CD4-positive, CD25-positive, alpha-beta regulatory T cell (primary cell): Measurements from ENCODE around the gene DYSF. TPM values are rescaled to one million over a fixed set of nuclear protein-coding genes. Genes with fewer than 3 reads are reported as not detected.
"Not testable (repeated sequence)": the region's sequence is repeated elsewhere in the genome, so short reads cannot be mapped to it uniquely, and the experiment has no call there.

Source experiments
- ATAC-seq, 2 donors: fragments of 150-1000 bp; cut with Tn5 transposase; one replicate each; pipeline ENCODE4 v1.10.0; 2021; ENCODE audit warnings: low read depth in 2 of 2, moderate number of reproducible peaks in 2 of 2, moderate library complexity in 1 of 2
- DNase-seq, 3 donors: peaks; one replicate each; pipeline versions ENCODE4 v3.0.0 to v3.0.0-alpha.2; 2012 to 2022; ENCODE audit warnings: mixed read lengths in 1 of 3
- H3K27ac ChIP-seq: one replicate; pipeline ENCODE4 v1.7.0; 2013; ENCODE audit warnings: mild to moderate bottlenecking, low read length; ENCODE audit not compliant: insufficient read depth, poor library complexity, severe bottlenecking
- H3K27me3 ChIP-seq: one replicate; pipeline ENCODE4 v1.7.0; 2013; ENCODE audit warnings: low read length; ENCODE audit not compliant: control insufficient read depth, insufficient read depth
- H3K36me3 ChIP-seq: one replicate; pipeline ENCODE4 v1.7.0; 2013; ENCODE audit warnings: mild to moderate bottlenecking, low read length, moderate library complexity; ENCODE audit not compliant: control insufficient read depth, insufficient read depth
- H3K4me1 ChIP-seq: 2 replicates; pipeline ENCODE4 v1.7.0; 2013; ENCODE audit warnings: mild to moderate bottlenecking, low read length; ENCODE audit not compliant: insufficient read depth, control insufficient read depth, poor library complexity, severe bottlenecking
- H3K4me3 ChIP-seq: one replicate; pipeline ENCODE4 v1.7.0; 2013; ENCODE audit warnings: low read depth, mild to moderate bottlenecking, low read length, moderate library complexity
- H3K9me3 ChIP-seq, 2 experiments: 1 replicate in 1 of 2; 2 replicates in 1 of 2; pipeline ENCODE4 v1.7.0; 2013; ENCODE audit warnings: low read length in 2 of 2, mild to moderate bottlenecking in 1 of 2, moderate library complexity in 1 of 2; ENCODE audit not compliant: control insufficient read depth in 2 of 2
- H3K27ac Mint-ChIP-seq, 3 donors: one replicate each; pipeline ENCODE4 v1.8.0; 2020 to 2022; ENCODE audit warnings: mild to moderate bottlenecking in 3 of 3, mixed read lengths in 3 of 3, moderate library complexity in 2 of 3
- H3K27me3 Mint-ChIP-seq: one replicate; pipeline ENCODE4 v1.8.0; 2022; ENCODE audit warnings: mild to moderate bottlenecking, mixed read lengths
- H3K36me3 Mint-ChIP-seq: one replicate; pipeline ENCODE4 v1.8.0; 2020; ENCODE audit warnings: mixed read lengths
- H3K4me1 Mint-ChIP-seq, 4 donors: one replicate each; pipeline ENCODE4 v1.8.0; 2020 to 2022; ENCODE audit warnings: mixed read lengths in 4 of 4, mild to moderate bottlenecking in 1 of 4
- H3K4me3 Mint-ChIP-seq, 4 donors: one replicate each; pipeline ENCODE4 v1.8.0; 2020 to 2022; ENCODE audit warnings: mild to moderate bottlenecking in 4 of 4, mixed read lengths in 4 of 4, moderate library complexity in 3 of 4
- H3K9me3 Mint-ChIP-seq, 7 donors: one replicate each; pipeline ENCODE4 v1.8.0; 2020 to 2022; ENCODE audit warnings: mixed read lengths in 7 of 7, mild to moderate bottlenecking in 3 of 7, moderate library complexity in 2 of 7
- polyA plus RNA-seq, 4 donors: library from polyadenylated mRNA; unstranded; fragments of 300-500 nt; fragmentation: Illumina TruSeq; gene quantifications; one replicate each; pipeline ENCODE4 v1.2.3, GENCODE V29; 2021
- total RNA-seq: library from RNA; stranded (reverse); gene quantifications from one replicate; pipeline ENCODE4 v1.2.3, GENCODE V29; 2022

DYSF gene
- total and polyA plus RNA-seq, 5 donors from 2014 or later = 0.10 to 0.13 TPM; not detected in 3

DNA sequence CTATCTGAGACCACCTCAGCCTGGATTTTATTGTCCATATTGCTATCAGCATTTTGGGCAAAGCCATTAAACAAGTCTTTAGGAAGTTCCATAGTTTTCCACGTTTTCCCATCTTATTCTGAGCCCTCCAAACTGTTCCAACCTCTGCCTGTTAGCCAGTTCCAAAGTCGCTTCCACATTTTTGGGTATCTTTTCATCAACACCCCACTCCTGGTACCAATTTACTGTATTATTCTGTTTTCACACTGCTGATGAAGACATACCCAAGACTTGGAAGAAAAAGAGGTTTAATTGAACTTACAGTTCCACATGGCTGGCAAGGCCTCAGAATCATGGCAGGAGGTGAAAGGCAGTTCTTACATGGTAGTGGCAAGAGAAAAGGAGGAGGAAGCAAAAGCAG, 204.9 kb downstream of the DYSF start:
- H3K9me3 Mint-ChIP-seq = peaks cover 3 to 25% (median 8%) of the 10 kb centered on the region in 7 donors
- not testable (repeated sequence) for H3K27ac ChIP-seq, H3K36me3 ChIP-seq, H3K4me3 ChIP-seq, H3K36me3 Mint-ChIP-seq, H3K4me1 ChIP-seq, H3K27me3 Mint-ChIP-seq, DNase-seq, H3K4me3 Mint-ChIP-seq, H3K4me1 Mint-ChIP-seq, H3K27ac Mint-ChIP-seq, ATAC-seq, H3K27me3 ChIP-seq
- peaks cover 3 to 12% of the 10 kb centered on the region in 2 experiments for H3K9me3 ChIP-seq

DNA sequence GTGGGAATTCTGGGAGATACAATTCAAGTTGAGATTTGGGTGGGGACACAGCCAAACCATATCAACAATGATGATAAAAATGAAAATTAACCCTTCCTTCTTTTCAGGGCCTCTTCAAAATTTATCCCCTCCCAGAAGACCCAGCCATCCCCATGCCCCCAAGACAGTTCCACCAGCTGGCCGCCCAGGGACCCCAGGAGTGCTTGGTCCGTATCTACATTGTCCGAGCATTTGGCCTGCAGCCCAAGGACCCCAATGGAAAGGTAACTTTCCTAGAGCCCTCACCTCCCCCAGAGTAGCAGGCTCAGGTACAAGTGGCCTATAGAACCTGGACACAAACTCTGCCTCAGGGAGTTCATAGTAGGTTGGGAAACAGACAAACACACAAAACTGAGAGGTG, 205.4 kb downstream of the DYSF start:
- no peak overlapping the region for H3K27ac ChIP-seq
- H3K4me1 ChIP-seq = no peaks in the 10 kb centered on the region
- no peak for DNase-seq
- no peaks in the 10 kb centered on the region for H3K36me3 Mint-ChIP-seq
- no peak overlapping the region for H3K4me3 Mint-ChIP-seq
- peaks cover 3 to 25% (median 8%) of the 10 kb centered on the region in 7 donors for H3K9me3 Mint-ChIP-seq
- H3K4me3 ChIP-seq = no peak overlapping the region
- H3K27ac Mint-ChIP-seq = no peak overlapping the region
- no peaks in the 10 kb centered on the region for H3K36me3 ChIP-seq
- ATAC-seq = no peak
- peaks cover 3 to 12% of the 10 kb centered on the region in 2 experiments for H3K9me3 ChIP-seq
- no peaks in the 10 kb centered on the region for H3K4me1 Mint-ChIP-seq
- no peaks in the 10 kb centered on the region for H3K27me3 Mint-ChIP-seq
- H3K27me3 ChIP-seq = no peaks in the 10 kb centered on the region

DNA sequence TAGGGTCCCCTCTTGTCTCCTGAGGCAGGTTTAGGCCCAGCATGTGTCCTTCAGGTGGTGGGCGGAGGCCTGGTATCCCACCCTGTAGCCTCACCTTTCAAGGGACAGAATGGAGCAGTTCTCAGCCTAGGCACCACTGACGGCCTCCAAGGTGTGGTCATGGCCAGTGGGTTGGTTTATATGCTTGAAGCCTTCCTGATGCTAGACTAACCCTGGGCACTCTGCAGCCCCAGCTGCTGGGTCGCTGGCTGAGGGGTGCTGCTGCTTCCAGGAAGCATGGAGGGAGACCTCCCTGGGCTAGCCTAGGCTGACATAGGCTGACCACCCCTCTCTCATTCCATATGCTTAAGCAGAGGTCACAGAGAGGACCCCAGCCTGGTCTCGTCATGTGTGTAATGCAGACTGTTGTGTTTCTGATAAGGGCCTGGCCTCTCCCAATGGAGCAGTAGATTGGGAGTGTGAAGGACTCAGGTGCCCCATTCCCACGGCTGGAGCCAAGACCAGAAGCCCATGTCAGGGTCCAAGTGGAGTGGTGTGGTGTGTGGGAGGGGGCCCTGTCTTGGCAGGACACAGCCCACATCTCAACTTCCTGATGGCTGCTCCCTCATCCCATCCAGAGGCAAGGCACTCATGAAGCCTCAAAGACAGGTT, 206.6 kb downstream of the DYSF start:
- no peak overlapping the region for H3K27ac Mint-ChIP-seq
- H3K4me3 Mint-ChIP-seq = no peak overlapping the region
- ATAC-seq = no peak

DNA sequence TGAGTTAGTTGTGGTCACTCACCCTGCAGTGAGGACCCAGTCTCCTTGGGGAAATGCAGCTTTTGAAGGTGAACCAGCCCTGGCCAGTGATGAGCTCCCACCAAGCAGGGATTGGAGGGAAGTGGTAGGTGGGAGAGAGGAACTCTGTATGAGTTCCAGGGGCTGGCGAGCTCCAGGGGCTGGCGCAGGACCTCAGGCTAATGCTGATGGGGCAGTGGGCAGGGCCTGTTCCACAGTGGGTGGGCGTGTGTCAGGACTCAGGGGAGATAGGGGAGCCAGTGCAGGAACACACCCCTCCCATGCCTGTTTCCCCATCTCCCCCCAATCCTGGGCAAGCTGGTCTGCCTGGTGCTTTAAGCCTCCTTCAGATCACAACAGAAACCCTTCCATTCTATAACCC, 208.4 kb downstream of the DYSF start:
- H3K9me3 ChIP-seq = peaks cover 3 to 12% of the 10 kb centered on the region in 2 experiments
- DNase-seq (no peak), ATAC-seq (no peak)
- no peaks in the 10 kb centered on the region for H3K27me3 ChIP-seq
- Mint-ChIP-seq H3K4me3 (no peak overlapping the region), H3K27ac (no peak overlapping the region), H3K27me3 (no peaks in the 10 kb centered on the region), H3K4me1 (no peaks in the 10 kb centered on the region), H3K9me3 (peaks cover 0 to 18% (median 5%) of the 10 kb centered on the region in 7 donors), H3K36me3 (no peaks in the 10 kb centered on the region)
- H3K4me3 ChIP-seq = no peak overlapping the region
- H3K4me1 ChIP-seq = no peaks in the 10 kb centered on the region
- no peaks in the 10 kb centered on the region for H3K36me3 ChIP-seq
- H3K27ac ChIP-seq = no peak overlapping the region

More for the DNA sequence above, 206.6 kb downstream of the DYSF start:
- Mint-ChIP-seq H3K9me3 (peaks cover 1 to 25% (median 8%) of the 10 kb centered on the region in 7 donors), H3K27me3 (no peaks in the 10 kb centered on the region), H3K36me3 (no peaks in the 10 kb centered on the region), H3K4me1 (no peaks in the 10 kb centered on the region)
- H3K27ac ChIP-seq = no peak overlapping the region
- H3K4me1 ChIP-seq = no peaks in the 10 kb centered on the region
- no peak overlapping the region for H3K4me3 ChIP-seq
- H3K27me3 ChIP-seq = no peaks in the 10 kb centered on the region
- peaks cover 3 to 12% of the 10 kb centered on the region in 2 experiments for H3K9me3 ChIP-seq
- H3K36me3 ChIP-seq = no peaks in the 10 kb centered on the region
- no peak for DNase-seq

DNA sequence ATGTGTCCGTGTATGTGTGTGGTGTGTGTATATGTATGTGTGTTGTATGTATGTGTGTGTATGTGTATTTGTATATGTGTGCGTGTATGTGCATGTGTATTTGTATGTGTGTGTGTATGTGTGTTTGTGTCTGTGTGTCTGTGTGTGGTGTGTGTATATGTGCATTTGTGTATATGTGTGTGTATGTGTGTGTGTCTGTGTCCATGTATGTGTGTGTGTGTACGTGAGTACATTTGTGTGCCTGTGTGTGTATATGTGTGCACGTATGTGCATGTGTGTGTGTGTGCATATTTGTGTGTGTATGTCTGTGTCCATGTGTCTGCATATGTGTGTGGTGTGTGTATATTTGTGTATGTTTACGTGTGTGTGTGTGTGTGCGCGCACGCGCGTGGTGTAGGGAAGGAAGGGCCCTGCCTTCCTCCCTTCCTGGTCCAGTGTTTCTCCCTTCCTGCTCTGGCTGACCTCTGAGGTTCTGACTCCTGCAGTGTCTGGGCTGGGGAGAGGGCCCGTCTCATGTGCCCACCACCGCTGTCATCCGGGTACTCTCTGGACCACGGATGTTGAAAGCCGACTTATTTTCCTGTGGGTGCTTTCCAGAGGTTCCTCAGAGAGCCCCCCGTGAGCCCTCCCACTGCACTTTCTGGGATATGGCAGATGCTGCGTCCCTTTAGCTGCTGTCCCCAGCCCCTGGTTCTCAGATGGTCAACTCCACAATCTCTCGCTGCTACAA, 209.5 kb downstream of the DYSF start:
- no peaks in the 10 kb centered on the region for H3K36me3 Mint-ChIP-seq
- H3K4me1 Mint-ChIP-seq = no peaks in the 10 kb centered on the region
- H3K4me3 ChIP-seq = no peak overlapping the region

DNA sequence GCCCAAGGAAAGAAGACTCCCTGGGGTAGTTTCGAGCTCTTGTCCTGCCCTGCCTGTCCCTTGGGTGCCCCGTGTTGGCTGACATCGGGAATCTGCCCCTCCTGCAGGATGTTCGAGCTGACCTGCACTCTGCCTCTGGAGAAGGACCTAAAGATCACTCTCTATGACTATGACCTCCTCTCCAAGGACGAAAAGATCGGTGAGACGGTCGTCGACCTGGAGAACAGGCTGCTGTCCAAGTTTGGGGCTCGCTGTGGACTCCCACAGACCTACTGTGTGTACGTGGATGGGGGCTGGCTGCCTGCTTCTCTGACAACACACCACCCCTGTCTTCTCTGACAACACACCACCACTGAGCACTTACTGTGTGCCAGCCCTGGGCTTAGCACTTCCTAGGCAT, 210.8 kb downstream of the DYSF start:
- Histone ChIP-seq H3K36me3 (no peaks in the 10 kb centered on the region), H3K27ac (no peak overlapping the region), H3K4me3 (no peak overlapping the region), H3K4me1 (no peaks in the 10 kb centered on the region), H3K27me3 (no peaks in the 10 kb centered on the region), H3K9me3 (peaks cover 0 to 1% of the 10 kb centered on the region in 2 experiments)
- Mint-ChIP-seq H3K36me3 (no peaks in the 10 kb centered on the region), H3K4me3 (no peak overlapping the region), H3K9me3 (peaks cover 0 to 5% (median 0%) of the 10 kb centered on the region in 7 donors), H3K4me1 (no peaks in the 10 kb centered on the region), H3K27me3 (no peaks in the 10 kb centered on the region), H3K27ac (no peak overlapping the region)
- DNase-seq (no peak), ATAC-seq (no peak)

More for the DNA sequence above, 209.5 kb downstream of the DYSF start:
- Mint-ChIP-seq H3K27ac (no peak overlapping the region), H3K4me3 (no peak overlapping the region), H3K27me3 (no peaks in the 10 kb centered on the region), H3K9me3 (peaks cover 0 to 15% (median 7%) of the 10 kb centered on the region in 7 donors)
- Histone ChIP-seq H3K9me3 (peaks cover 3 to 12% of the 10 kb centered on the region in 2 experiments), H3K4me1 (no peaks in the 10 kb centered on the region), H3K36me3 (no peaks in the 10 kb centered on the region), H3K27ac (no peak overlapping the region), H3K27me3 (no peaks in the 10 kb centered on the region)
- DNase-seq (no peak), ATAC-seq (no peak)

DNA sequence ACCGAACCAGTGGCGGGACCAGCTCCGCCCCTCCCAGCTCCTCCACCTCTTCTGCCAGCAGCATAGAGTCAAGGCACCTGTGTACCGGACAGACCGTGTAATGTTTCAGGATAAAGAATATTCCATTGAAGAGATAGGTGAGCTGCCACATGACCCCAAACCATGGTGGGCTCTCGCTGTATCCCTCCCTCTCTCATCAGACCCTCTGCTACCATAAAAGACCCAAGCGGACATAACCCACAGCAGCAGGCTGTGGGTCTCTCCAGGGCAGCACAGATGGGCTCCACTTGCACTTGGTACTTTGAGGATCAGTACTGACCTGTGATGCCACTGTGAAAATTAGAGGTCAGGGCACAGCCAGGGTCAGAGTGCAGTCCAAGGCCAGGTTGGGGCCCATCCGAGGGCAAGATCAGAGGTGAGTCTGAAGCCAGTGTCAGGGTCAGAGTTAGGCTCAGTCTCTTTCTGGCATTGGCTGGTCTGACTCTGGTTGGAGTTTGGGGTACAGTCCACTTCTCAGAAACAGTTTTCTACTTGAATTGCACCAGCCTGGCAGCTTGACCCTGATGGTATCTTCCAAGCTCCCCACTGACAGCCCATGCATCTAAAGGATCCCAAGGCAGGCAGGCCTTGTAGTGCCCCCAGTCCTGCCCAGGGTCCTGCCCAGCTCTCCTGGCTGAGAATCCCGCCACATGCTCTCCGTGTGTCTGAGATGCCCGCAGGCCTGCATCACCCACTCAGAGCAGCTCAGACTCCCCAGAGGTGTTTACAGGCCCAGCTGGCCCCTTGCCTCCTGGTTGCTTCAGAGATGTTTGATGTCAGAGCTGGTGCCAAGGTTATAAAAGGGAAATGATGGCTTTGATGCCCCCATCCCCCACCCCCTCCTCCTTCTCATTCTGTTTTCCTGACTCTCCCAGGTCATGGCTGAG, 212.1 kb downstream of the DYSF start:
- Mint-ChIP-seq H3K27me3 (no peaks in the 10 kb centered on the region), H3K27ac (peak overlapping the region in 1 of 3 donors; percentile 80), H3K4me1 (no peaks in the 10 kb centered on the region), H3K9me3 (peaks cover 0 to 5% (median 0%) of the 10 kb centered on the region in 7 donors), H3K4me3 (no peak overlapping the region), H3K36me3 (no peaks in the 10 kb centered on the region)
- ATAC-seq (no peak), DNase-seq (no peak)
- no peaks in the 10 kb centered on the region for H3K4me1 ChIP-seq
- no peak overlapping the region for H3K4me3 ChIP-seq
- H3K27me3 ChIP-seq = no peaks in the 10 kb centered on the region
- H3K9me3 ChIP-seq = no peaks in the 10 kb centered on the region
- H3K36me3 ChIP-seq = no peaks in the 10 kb centered on the region
- H3K27ac ChIP-seq = no peak overlapping the region
